ENCODE measurements around the gene RAMACL. TPM values are rescaled to one million over a fixed set of nuclear protein-coding genes. Genes with fewer than 3 reads are reported as not detected.
A peak's percentile ranks its signal among the peaks of the same experiment; 100 is the strongest.
"Not testable (repeated sequence)": the region's sequence is repeated elsewhere in the genome, so short reads cannot be mapped to it uniquely, and the experiment has no call there.

RAMACL gene
- 1 to 10 TPM in 3 of 4 donors, not detected in 1; 1.1 to 1.5 (median 1.1) TPM for total RNA-seq

DNA sequence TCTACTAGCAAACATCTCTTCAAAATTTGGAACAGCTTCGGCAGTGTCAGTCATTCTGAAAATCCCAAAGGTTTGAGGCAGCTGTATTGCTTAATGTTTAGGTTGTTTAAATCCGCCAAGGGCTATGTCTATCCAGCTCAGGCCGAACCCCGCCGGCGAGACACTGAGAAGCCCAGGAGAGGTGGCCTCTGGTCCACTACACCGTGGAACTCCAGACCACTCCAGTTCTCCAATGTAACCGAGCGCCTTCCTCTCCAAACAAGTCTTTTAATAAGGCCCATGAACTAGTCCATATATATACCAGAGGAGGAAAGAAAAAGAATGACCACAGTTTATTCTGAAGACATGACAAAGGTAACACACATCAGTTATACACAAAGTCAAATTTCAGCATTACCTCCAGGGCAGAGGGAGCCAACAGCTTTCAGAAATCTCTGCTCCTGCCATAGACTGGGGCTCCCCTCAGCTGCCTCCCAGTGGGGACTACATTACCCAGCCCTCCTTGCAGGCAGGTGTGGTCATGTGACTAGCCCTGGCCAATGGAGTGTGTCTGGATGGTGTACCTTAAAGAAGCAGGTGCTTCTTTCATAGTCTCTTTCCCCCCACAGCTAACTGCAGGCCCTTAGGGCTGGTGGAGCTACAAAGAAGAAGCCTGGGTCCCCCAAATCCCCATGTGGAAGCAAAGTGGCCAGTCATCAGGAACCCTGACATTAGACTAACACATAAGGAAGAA lies at the start of gene RAMACL:
RAMACL (minus strand) TSS at position 255 of the 733 bp plus-strand sequence; CDS start at position 54, 201 bp downstream.
- Histone ChIP-seq H3K4me3 (no peak within 1 kb of the TSS), H3K36me3 (no peaks in the 10 kb centered on the region), H3K9me3 (no peaks in the 10 kb centered on the region), H3K4me1 (peaks cover 0 to 26% (median 10%) of the 10 kb centered on the region in 4 donors), H3K27me3 (no peaks in the 10 kb centered on the region), H3K27ac (peak within 1 kb of the TSS in 2 of 4 donors; percentile 0 to 75)
- peak in 2 of 3 donors; percentile 82 to 85 for DNase-seq
- TF ChIP-seq CTCF (IDR thresholded peaks at IDR 0.05): no peak
- TF ChIP-seq POLR2A (IDR thresholded peaks at IDR 0.05): no peak

DNA sequence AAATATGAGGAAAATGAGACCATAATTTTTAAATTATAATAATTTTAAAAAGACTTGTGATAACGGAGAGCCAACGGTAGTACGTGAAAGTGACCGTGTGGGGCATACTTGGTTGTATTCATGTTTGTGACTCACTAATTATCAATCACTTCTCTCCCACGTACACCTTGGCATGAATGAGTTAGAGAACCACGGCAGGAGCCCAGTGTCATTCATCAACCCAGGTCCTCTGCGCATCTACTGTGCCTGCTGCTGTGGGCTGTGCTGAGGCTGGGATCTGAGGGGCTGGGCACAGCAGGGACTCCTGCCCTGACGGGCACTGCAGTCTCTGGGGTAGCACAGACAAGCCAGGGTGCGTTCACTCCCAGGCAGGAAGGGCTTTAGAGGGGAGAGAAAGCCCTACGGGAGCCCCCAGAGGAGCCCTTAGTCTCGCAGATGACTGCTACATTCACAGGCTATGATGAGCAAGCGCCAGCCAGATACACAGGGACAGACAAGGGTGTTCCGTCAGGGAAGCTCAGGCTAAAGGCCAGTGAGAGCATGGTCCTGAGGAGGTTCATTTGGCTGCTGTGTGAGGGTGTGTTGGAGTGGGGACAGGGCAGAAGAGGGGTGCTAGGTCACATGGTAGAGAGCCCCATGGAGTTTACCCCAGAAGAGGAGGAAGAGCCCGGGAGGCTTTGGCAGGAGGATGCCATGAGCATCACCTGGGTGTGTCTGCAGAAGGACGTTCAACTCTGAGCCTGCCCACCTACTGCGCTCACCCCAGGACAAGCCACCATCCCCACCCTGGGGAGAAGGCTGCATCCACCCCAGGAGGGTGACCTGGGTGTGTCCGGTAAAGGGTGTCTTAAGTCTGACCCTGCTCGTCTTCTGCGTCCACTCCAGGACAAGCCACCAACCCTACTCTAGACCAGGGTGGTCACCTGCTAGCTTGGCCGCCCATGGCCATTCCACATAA lies 48.8 kb upstream of the RAMACL start:
- no peaks in the 10 kb centered on the region for H3K27me3 ChIP-seq
- H3K27ac ChIP-seq: no peak overlapping the region
- H3K36me3 ChIP-seq: no peaks in the 10 kb centered on the region
- DNase-seq: no peak
- TF ChIP-seq CTCF (IDR thresholded peaks at IDR 0.05) (no peak), POLR2A (IDR thresholded peaks at IDR 0.05) (no peak)
- no peaks in the 10 kb centered on the region for H3K4me1 ChIP-seq
- H3K9me3 ChIP-seq: no peaks in the 10 kb centered on the region
- H3K4me3 ChIP-seq: no peak overlapping the region

DNA sequence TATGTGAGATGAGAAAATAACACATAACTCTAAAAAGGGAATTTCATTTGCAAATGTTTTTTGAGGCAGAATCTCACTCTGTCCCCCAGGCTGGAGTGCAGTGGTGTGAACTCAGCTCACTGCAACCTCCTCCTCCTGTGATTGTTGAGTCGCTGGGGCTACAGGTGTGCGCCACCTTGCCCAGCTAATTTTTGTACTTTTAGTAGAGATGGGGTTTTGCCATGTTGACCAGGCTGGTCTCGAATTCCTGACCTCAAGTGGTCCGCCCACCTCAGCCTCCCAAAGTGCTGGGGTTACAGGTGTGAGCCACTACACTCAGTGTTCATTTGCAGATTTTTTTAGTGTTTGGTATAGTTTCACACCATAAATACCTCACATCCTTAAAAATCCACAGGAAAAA lies 48.1 kb upstream of the RAMACL start:
- not testable (repeated sequence) for H3K4me1 ChIP-seq, H3K4me3 ChIP-seq, H3K27ac ChIP-seq, H3K27me3 ChIP-seq, H3K36me3 ChIP-seq, H3K9me3 ChIP-seq, DNase-seq

GRCh38 chr6:166633732-166634535 lies 47.5 kb upstream of the RAMACL start:
- no peaks in the 10 kb centered on the region for H3K9me3 ChIP-seq
- DNase-seq: no peak
- no peak overlapping the region for H3K27ac ChIP-seq
- peaks cover 0 to 2% (median 0%) of the 10 kb centered on the region in 4 donors for H3K4me1 ChIP-seq
- H3K36me3 ChIP-seq: no peaks in the 10 kb centered on the region
- no peaks in the 10 kb centered on the region for H3K27me3 ChIP-seq
- TF ChIP-seq POLR2A (IDR thresholded peaks at IDR 0.05) (no peak), CTCF (IDR thresholded peaks at IDR 0.05) (no peak)
- no peak overlapping the region for H3K4me3 ChIP-seq

GRCh38 chr6:166632731-166633130 lies 46.3 kb upstream of the RAMACL start:
- Histone ChIP-seq H3K4me3 (no peak overlapping the region), H3K27ac (no peak overlapping the region), H3K36me3 (no peaks in the 10 kb centered on the region), H3K9me3 (no peaks in the 10 kb centered on the region), H3K27me3 (no peaks in the 10 kb centered on the region), H3K4me1 (peaks cover 0 to 12% (median 2%) of the 10 kb centered on the region in 4 donors)
- TF ChIP-seq CTCF (IDR thresholded peaks at IDR 0.05) (no peak), POLR2A (IDR thresholded peaks at IDR 0.05) (no peak)
- DNase-seq: no peak
